PC-3 (cell line): ENCODE data around the gene SYDE1. TPM values are rescaled to one million over a fixed set of nuclear protein-coding genes. Genes with fewer than 3 reads are reported as not detected.

Experiments
- ATAC-seq: fragments of 200-7000 bp; cut with Tn5 transposase; 2 replicates; pipeline ENCODE4 v1.9.1; 2020; ENCODE audit warnings: mild to moderate bottlenecking, moderate library complexity
- BruUV-seq: library from RNA; stranded (reverse); fragments of 400-500 nt; replicated peaks from 2 replicates; lab custom pipeline; 2021; lab: Mats Ljungman, UMichigan
- CTCF ChIA-PET: fragments of 300-600 bp; sonication (Branson Sonifier 250); formaldehyde crosslinking; loops from one replicate; lab custom pipeline; 2022; ENCODE audit warnings: antibody characterized with exemption; lab: Charles Lee
- POLR2A ChIA-PET: fragments of 300-600 bp; sonication (Branson Sonifier 250); formaldehyde crosslinking; loops from one replicate; lab custom pipeline; 2022; ENCODE audit warnings: antibody characterized with exemption; ENCODE audit not compliant: unreplicated experiment; lab: Charles Lee
- DNase-seq: peaks from one replicate; pipeline ENCODE4 v3.0.0-alpha.2; 2015
- H2AFZ ChIP-seq: fragments of 300-600 bp; sonication (generic); 2 replicates; pipeline ENCODE4 v1.6.0; 2016; ENCODE audit warnings: antibody characterized with exemption, low read length
- H3F3A ChIP-seq: fragments of 300-600 bp; sonication (generic); one replicate; pipeline ENCODE4 v1.6.0; 2017; ENCODE audit warnings: antibody characterized with exemption, low read length, control low read depth, mild to moderate bottlenecking; ENCODE audit not compliant: unreplicated experiment
- H3K27ac ChIP-seq: fragments of 300-600 bp; sonication (generic); 2 replicates; pipeline ENCODE4 v1.5.1; 2016; ENCODE audit warnings: mild to moderate bottlenecking, low read length
- H3K27me3 ChIP-seq: fragments of 300-600 bp; sonication (generic); 2 replicates; pipeline ENCODE4 v1.6.1; 2016; ENCODE audit warnings: low read length, mixed read lengths
- H3K36me3 ChIP-seq: fragments of 300-600 bp; sonication (generic); 2 replicates; pipeline ENCODE4 v1.6.1; 2016; ENCODE audit warnings: low read depth, mixed run types, low read length, mixed read lengths
- H3K4me1 ChIP-seq: fragments of 300-600 bp; sonication (generic); 2 replicates; pipeline ENCODE4 v1.5.1; 2016; ENCODE audit warnings: low read length; ENCODE audit not compliant: insufficient read depth
- H3K4me2 ChIP-seq: fragments of 300-600 bp; sonication (generic); 2 replicates; pipeline ENCODE4 v1.6.0; 2016; ENCODE audit warnings: low read length
- H3K4me3 ChIP-seq: fragments of 300-600 bp; sonication (generic); 2 replicates; pipeline ENCODE4 v1.5.1; 2016; ENCODE audit warnings: mild to moderate bottlenecking, low read length, mixed read lengths
- H3K79me2 ChIP-seq: fragments of 300-600 bp; sonication (generic); 2 replicates; pipeline ENCODE4 v1.6.1; 2017; ENCODE audit warnings: low read length, mixed read lengths
- H3K9ac ChIP-seq: fragments of 300-600 bp; sonication (generic); 2 replicates; pipeline ENCODE4 v1.6.0; 2016; ENCODE audit warnings: mild to moderate bottlenecking, low read length
- H3K9me2 ChIP-seq: fragments of 300-600 bp; sonication (generic); replicated peaks from 2 replicates; pipeline ENCODE4 v1.6.1; 2016; ENCODE audit warnings: mixed run types, low read length, mixed read lengths
- H3K9me3 ChIP-seq: fragments of 300-600 bp; sonication (generic); 2 replicates; pipeline ENCODE4 v1.6.1; 2016; ENCODE audit warnings: low read length, mixed read lengths
- H4K20me1 ChIP-seq: fragments of 300-600 bp; sonication (generic); 2 replicates; pipeline ENCODE4 v1.6.1; 2016; ENCODE audit warnings: low read length, mixed read lengths
- EZH2 ChIP-seq: fragments of 300-600 bp; sonication (generic); IDR thresholded peaks from one replicate; pipeline ENCODE4 v1.6.1; 2017; ENCODE audit warnings: antibody characterized with exemption, mild to moderate bottlenecking, low read length; ENCODE audit not compliant: unreplicated experiment
- EZH2phosphoT487 ChIP-seq: fragments of 300-600 bp; sonication (generic); IDR thresholded peaks from 2 replicates; pipeline ENCODE4 v1.6.1; 2018; ENCODE audit warnings: mild to moderate bottlenecking, antibody characterized with exemption, low read length, borderline replicate concordance
- intact Hi-C: fragments of 100-400 bp; cut with micrococcal nuclease; formaldehyde crosslinking; loops from 2 replicates; pipeline ENCODE4 v1.9.0; 2023
- total RNA-seq: library from RNA; depleted of rRNA; stranded (reverse); fragments of >200 nt; gene quantifications from 2 replicates; pipeline ENCODE4 v1.2.3, GENCODE V29; 2014
- TF ChIP-seq, protein P1 (sequence below): fragments of 300-600 bp; sonication (generic); conservative IDR thresholded peaks from 2 replicates; pipeline ENCODE4 v1.5.1; 2017; ENCODE audit warnings: antibody characterized with exemption, low read depth, mild to moderate bottlenecking, low read length

The SYDE1 gene
- total RNA-seq, 1 experiment from 2014 or later, result 13.8 TPM

DNA sequence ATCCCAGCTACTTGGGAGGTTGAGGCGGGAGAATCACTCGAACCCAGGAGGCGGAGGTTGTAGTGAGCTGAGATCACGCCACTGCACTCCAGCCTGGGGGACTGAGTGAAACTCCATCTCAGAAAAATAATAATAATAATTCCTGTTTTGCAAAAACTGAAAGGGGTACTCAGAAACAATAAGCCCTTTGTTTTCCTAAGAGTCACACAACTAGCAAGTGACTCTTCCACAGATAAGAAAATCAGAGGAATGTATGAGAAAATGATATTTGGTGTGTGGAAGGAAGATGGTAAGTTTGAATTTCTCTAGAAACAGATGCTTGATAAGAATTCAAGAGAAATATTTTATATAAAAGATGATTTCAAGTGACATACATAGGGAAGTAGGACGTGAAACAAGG, 35.1 kb downstream of the SYDE1 start:
- Histone ChIP-seq H3F3A (no peaks in the 10 kb centered on the region), H3K4me3 (no peak overlapping the region), H3K79me2 (no peaks in the 10 kb centered on the region), H3K27me3 (no peaks in the 10 kb centered on the region), H3K4me1 (peaks cover 11% of the 10 kb centered on the region), H3K27ac (no peak overlapping the region), H3K4me2 (no peak overlapping the region), H3K9ac (no peak overlapping the region), H3K9me2 (no peaks in the 10 kb centered on the region), H2AFZ (no peak overlapping the region), H3K9me3 (0 out of 2 replicates have a peak, but pooled peaks cover 6% of the 10 kb centered on the region), H3K36me3 (no peaks in the 10 kb centered on the region), H4K20me1 (no peaks in the 10 kb centered on the region)
- CTCF ChIA-PET, result no interaction called here
- POLR2A ChIA-PET, result no interaction called here
- TF ChIP-seq EZH2 (no peak), EZH2phosphoT487 (no peak)
- TF ChIP-seq, protein P1, sequence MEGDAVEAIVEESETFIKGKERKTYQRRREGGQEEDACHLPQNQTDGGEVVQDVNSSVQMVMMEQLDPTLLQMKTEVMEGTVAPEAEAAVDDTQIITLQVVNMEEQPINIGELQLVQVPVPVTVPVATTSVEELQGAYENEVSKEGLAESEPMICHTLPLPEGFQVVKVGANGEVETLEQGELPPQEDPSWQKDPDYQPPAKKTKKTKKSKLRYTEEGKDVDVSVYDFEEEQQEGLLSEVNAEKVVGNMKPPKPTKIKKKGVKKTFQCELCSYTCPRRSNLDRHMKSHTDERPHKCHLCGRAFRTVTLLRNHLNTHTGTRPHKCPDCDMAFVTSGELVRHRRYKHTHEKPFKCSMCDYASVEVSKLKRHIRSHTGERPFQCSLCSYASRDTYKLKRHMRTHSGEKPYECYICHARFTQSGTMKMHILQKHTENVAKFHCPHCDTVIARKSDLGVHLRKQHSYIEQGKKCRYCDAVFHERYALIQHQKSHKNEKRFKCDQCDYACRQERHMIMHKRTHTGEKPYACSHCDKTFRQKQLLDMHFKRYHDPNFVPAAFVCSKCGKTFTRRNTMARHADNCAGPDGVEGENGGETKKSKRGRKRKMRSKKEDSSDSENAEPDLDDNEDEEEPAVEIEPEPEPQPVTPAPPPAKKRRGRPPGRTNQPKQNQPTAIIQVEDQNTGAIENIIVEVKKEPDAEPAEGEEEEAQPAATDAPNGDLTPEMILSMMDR, result no peak
- DNase-seq (no peak), ATAC-seq (no peak)
- no TSS peak for BruUV-seq
- intact Hi-C loops, result no loop called here

DNA sequence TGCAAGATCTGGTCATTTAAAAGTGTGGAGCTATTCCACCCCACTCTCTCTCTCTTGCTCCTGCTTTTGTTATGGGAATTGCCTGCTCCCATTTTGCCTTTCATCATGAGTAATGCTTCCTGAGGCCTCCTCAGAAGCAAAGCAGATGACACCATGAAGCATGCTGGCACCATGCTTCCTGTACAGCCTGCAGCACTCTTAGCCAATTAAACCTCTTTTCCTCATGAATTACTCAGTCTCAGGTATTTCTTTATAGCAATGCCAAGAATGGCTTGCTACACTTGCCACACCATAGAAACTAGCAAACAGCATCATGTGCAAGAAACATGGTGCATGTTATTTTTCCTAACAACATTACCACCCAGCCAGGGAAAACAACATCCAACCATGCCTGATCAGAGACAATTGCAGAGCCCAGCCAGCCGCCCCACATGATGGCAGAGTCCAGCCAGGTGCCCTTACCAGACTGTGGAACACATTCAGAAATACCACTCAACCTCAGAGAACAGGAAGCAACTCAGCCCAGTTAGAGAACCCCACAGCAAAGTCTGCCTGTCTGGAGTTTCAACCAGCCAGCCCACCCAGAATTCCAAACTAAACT, 36.9 kb downstream of the SYDE1 start:
- ChIA-PET POLR2A (no interaction called here), CTCF (no interaction called here)
- no peak overlapping the region for H3K4me3 ChIP-seq
- BruUV-seq, result no TSS peak
- TF ChIP-seq EZH2phosphoT487 (no peak), EZH2 (no peak)
- TF ChIP-seq, protein P1, result no peak
- H3F3A ChIP-seq, result no peaks in the 10 kb centered on the region
- no peaks in the 10 kb centered on the region for H3K36me3 ChIP-seq
- ATAC-seq (no peak), DNase-seq (no peak)
- H3K79me2 ChIP-seq, result no peaks in the 10 kb centered on the region
- H3K9me2 ChIP-seq, result no peaks in the 10 kb centered on the region
- H3K4me2 ChIP-seq, result no peak overlapping the region
- H3K27me3 ChIP-seq, result no peaks in the 10 kb centered on the region
- intact Hi-C loops, result no loop called here
- no peaks in the 10 kb centered on the region for H4K20me1 ChIP-seq
- no peak overlapping the region for H3K9ac ChIP-seq
- no peak overlapping the region for H3K27ac ChIP-seq
- 0 out of 2 replicates have a peak, but pooled peaks cover 6% of the 10 kb centered on the region for H3K9me3 ChIP-seq
- no peak overlapping the region for H2AFZ ChIP-seq
- H3K4me1 ChIP-seq, result no peaks in the 10 kb centered on the region

DNA sequence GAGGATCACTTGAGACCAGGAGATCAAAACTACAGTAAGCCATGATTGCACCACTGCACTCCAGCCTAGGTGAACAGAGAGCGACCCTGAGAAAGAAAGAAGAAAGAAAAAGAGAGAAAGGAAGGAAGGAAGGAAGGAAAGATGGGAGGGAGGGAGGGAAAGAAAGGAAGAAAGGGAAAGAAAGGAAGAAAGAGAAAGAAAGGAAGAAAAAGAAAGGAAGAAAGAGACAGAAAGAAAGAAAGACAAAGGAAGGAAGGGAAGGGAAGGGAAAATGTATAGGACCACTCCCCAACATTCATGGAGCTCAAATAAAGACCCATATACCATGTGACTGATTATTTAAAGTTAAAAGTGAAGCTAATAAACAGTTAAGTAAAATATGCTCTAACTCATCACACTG, 39.9 kb downstream of the SYDE1 start:
- Histone ChIP-seq H3K4me1 (no peaks in the 10 kb centered on the region), H3K27ac (no peak overlapping the region), H3K27me3 (no peaks in the 10 kb centered on the region), H3K79me2 (no peaks in the 10 kb centered on the region), H3K4me3 (no peak overlapping the region), H3K9ac (no peak overlapping the region), H3K9me2 (no peaks in the 10 kb centered on the region), H3K4me2 (no peak overlapping the region), H3K9me3 (0 out of 2 replicates have a peak, but pooled peaks cover 6% of the 10 kb centered on the region), H4K20me1 (no peaks in the 10 kb centered on the region), H3K36me3 (no peaks in the 10 kb centered on the region), H2AFZ (no peak overlapping the region), H3F3A (no peaks in the 10 kb centered on the region)
- intact Hi-C loops, result no loop called here
- ATAC-seq (no peak), DNase-seq (no peak)
- no peak for TF ChIP-seq EZH2
- TF ChIP-seq, protein P1, result no peak
- no peak for TF ChIP-seq EZH2phosphoT487
- ChIA-PET CTCF (no interaction called here), POLR2A (no interaction called here)
- BruUV-seq, result no TSS peak
